ENCODE measurements around the gene ZNF865. TPM values are rescaled to one million over a fixed set of nuclear protein-coding genes. Genes with fewer than 3 reads are reported as not detected.

ZNF865 gene
- total RNA-seq = 0.54 and 1.0 TPM in 2 replicates

GRCh38 chr19:55605637-55606470 is at the start of gene ZNF865:
TSS of gene ZNF865 (plus strand) at chr19:55605647. CDS start at chr19:55613619, 7,972 bp downstream.

GRCh38 chr19:55580628-55581144 is 24.8 kb upstream of the ZNF865 start, which contains the start of gene ZNF579:
TSS of gene ZNF579 (minus strand) at chr19:55580848. CDS start at chr19:55579639, 1,209 bp downstream.

DNA sequence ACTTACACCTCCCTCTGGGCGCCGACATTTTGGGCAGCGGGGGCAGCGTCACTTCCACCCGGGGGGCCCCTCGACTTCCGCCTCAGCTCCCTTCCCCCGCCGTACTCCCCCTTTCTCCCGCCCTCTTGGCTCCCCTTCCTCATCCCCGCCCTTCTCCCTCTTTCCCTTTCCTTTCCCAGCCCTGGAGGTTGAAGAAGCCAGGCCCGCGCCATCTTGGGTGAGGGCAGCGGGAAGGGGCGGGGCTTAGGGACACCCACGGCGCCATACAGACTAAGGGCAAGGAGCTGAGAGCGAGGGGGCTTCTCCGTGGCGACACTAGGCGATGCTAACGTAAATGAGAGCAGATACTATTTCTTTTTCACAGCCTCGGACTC is 6.0 kb upstream of the ZNF865 start, which contains the start of gene FIZ1:
TSS of gene FIZ1 (minus strand) at position 50 of the 374 bp plus-strand sequence. CDS start 1,652 bp downstream, outside the sequence.

DNA sequence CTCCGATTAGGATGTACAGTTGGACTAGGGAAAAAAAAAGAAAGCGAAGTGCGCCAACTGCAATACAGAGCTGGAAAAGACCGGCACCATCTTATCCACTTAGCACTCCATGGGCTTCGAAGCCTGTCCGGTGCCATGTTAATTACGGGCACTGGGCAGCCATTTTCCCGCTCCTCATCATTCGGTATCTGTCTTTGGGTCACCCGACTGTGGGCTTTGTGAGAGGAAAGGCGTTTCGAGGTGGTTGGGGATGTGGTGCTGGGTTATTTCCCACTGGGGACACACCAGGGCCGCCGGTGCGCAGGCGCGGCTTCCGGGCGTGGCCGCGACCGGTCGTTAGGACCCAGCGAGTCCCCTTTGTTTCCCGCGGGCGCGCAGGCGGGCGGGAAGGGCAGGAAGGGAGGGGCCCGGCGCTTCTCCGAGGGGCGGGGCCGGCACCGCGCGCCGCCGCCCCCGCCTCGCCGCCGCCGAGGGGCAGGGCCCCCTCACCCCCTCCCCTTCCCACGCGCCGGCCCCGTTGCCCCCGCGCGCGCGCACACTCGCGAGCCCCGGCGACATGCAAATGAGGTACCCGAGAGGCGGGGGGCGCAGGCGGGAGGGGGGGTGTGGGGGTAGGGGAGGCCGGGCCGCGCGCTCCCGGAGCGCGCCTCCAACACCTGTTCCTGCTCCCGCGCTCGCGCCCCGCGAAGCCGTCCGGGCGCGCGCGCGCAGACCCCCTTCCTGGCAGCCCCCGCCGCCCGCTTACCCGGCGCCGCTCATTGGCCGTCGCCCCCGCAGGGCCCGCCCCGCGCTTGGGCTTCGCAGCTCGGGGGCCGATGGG is 5.4 kb upstream of the ZNF865 start, which contains the start of gene ZNF524:
TSS of gene ZNF524 (plus strand) at position 447 of the 820 bp plus-strand sequence. CDS start 1,825 bp downstream, outside the sequence.

GRCh38 chr19:55624109-55625003 is 18.9 kb downstream of the ZNF865 start, which contains the start of gene ZNF784:
TSS of gene ZNF784 (minus strand) at chr19:55624566. CDS start at chr19:55624561, 5 bp downstream.

GRCh38 chr19:55640577-55641425 is 35.4 kb downstream of the ZNF865 start, which contains the start of gene ZNF580:
TSS of gene ZNF580 (plus strand) at chr19:55641002. CDS start at chr19:55642509, 1,507 bp downstream.

DNA sequence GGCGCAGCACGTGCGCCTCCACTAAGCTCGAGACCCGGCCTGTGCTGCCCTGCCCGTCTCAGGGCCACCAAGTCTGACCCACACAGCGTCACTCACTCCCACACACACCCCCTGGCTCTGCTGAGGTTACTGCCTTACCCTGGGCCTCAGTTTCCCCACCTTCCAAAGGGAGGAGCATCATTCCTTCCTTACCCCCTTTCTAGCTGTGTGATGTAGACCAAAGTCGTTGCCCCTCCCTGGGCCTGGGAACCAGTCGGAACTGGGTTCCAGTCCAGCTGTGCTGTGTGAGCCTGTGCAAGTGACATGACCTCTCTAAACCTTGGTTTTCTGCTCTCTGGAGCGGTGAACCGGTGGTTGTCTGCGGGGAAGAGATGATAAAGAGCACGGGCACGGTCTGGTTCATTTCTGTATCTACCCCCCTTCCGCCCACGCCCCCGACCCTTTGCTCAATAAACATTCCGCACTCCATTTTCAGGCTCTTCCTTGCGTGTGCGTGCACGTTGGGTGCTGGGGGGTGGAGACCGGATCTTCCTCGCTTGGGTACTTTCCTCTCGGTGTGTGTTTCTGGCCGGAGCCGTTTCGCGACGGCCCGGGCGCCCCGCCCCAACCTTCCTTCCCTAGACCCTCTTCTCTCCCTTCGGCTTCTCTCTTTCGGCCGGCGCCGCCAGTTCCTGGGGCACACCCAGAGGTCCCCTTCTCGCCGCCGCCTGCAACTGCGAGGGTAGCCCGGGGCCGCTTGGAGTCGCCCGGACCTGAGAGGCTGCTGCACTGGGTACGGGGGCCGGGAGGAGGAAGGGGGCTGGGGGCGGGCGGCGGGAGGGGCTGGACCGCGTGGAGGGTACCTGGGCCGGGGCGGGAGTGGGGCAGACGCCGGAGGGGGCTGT is 37.8 kb downstream of the ZNF865 start, which contains the start of gene ZNF581:
TSS of gene ZNF581 (plus strand) at position 647 of the 884 bp plus-strand sequence. CDS start 923 bp downstream, outside the sequence.

GRCh38 chr19:55647732-55648584 is 42.5 kb downstream of the ZNF865 start, which contains the start of gene CCDC106:
TSS of gene CCDC106 (plus strand) at chr19:55648212. CDS start at chr19:55649047, 835 bp downstream.

GRCh38 chr19:55654868-55655647 is 49.6 kb downstream of the ZNF865 start, which contains the start of gene U2AF2:
TSS of gene U2AF2 (plus strand) at chr19:55655035. CDS start at chr19:55655105, 70 bp downstream.

Other genes starting within 250 kb of the ZNF865 start
- gene GARIN5B, start 242.4 kb upstream of the ZNF865 start, total RNA-seq = not detected in 2 replicates
- gene IL11, start 235.2 kb upstream of the ZNF865 start, total RNA-seq = 0.09 and 0.54 TPM in 2 replicates
- gene TMEM190, start 228.8 kb upstream of the ZNF865 start, total RNA-seq = not detected in 2 replicates
- 0.36 TPM in 1 of 2 replicates, not detected in the other for gene TMEM238, start 221.4 kb upstream of the ZNF865 start, total RNA-seq
- 205 and 252 TPM in 2 replicates for gene RPL28, start 219.7 kb upstream of the ZNF865 start, total RNA-seq
- 69.6 and 98.9 TPM in 2 replicates for gene UBE2S, start 197.9 kb upstream of the ZNF865 start, total RNA-seq
- not detected in 2 replicates for gene SHISA7, start 162.3 kb upstream of the ZNF865 start, total RNA-seq
- 44.0 and 69.7 TPM in 2 replicates for gene ISOC2, start 144.0 kb upstream of the ZNF865 start, total RNA-seq
- gene C19orf85, start 140.9 kb upstream of the ZNF865 start, total RNA-seq = not detected in 2 replicates
- gene ZNF628, start 129.0 kb upstream of the ZNF865 start, total RNA-seq = 0.99 and 1.1 TPM in 2 replicates
- gene NAT14, start 120.5 kb upstream of the ZNF865 start, total RNA-seq = 13.5 and 15.5 TPM in 2 replicates
- gene SSC5D, start 117.2 kb upstream of the ZNF865 start, total RNA-seq = 0.27 and 2.1 TPM in 2 replicates
- not detected in 2 replicates for gene SBK2, start 68.5 kb upstream of the ZNF865 start, total RNA-seq
- 0.19 TPM in 1 of 2 replicates, not detected in the other for gene SBK3, start 60.1 kb upstream of the ZNF865 start, total RNA-seq
- gene ZNF579, start 24.8 kb upstream of the ZNF865 start, total RNA-seq = 3.0 and 4.4 TPM in 2 replicates
- gene FIZ1, start 6.1 kb upstream of the ZNF865 start, total RNA-seq = 1.9 and 2.2 TPM in 2 replicates
- gene ZNF524, start 5.4 kb upstream of the ZNF865 start, total RNA-seq = 10.0 and 15.4 TPM in 2 replicates
- gene ZNF784, start 18.9 kb downstream of the ZNF865 start, total RNA-seq = 3.1 and 4.0 TPM in 2 replicates
- 1.7 and 3.5 TPM in 2 replicates for gene ZNF580, start 35.4 kb downstream of the ZNF865 start, total RNA-seq
- 22.6 and 24.8 TPM in 2 replicates for gene ZNF581, start 38.0 kb downstream of the ZNF865 start, total RNA-seq
- gene CCDC106, start 42.6 kb downstream of the ZNF865 start, total RNA-seq = 6.1 and 6.6 TPM in 2 replicates
- gene U2AF2, start 49.4 kb downstream of the ZNF865 start, total RNA-seq = 103 and 137 TPM in 2 replicates
- 73.5 and 110 TPM in 2 replicates for gene EPN1, start 69.6 kb downstream of the ZNF865 start, total RNA-seq
- gene NLRP9, start 132.8 kb downstream of the ZNF865 start, total RNA-seq = not detected in 2 replicates
- gene RFPL4A, start 153.4 kb downstream of the ZNF865 start, total RNA-seq = 0.36 TPM in 1 of 2 replicates, not detected in the other
- gene RFPL4AL1, start 163.5 kb downstream of the ZNF865 start, total RNA-seq = not detected in 2 replicates
- gene NLRP11, start 226.4 kb downstream of the ZNF865 start, total RNA-seq = not detected in 2 replicates
- gene NLRP4, start 230.9 kb downstream of the ZNF865 start, total RNA-seq = not detected in 2 replicates

Measured in endothelial cell of coronary artery (primary cell).